Neuronal stem cell (in vitro differentiated cells): ENCODE data around the gene PNISR.

Experiments used
- DNase-seq: peaks from one replicate; pipeline ENCODE4 v3.0.0-alpha.2; 2013; ENCODE audit warnings: low spot score
- H2AFZ ChIP-seq: one replicate; pipeline ENCODE4 v1.6.1; 2013; ENCODE audit warnings: mild to moderate bottlenecking, low read length, inconsistent platforms
- H2AK5ac ChIP-seq: 2 replicates; pipeline ENCODE4 v1.6.1; 2013; ENCODE audit warnings: low read depth, mild to moderate bottlenecking, inconsistent platforms, low read length, moderate library complexity, mixed read lengths
- H2BK120ac ChIP-seq: 2 replicates; pipeline ENCODE4 v1.6.1; 2013; ENCODE audit warnings: low read depth, mild to moderate bottlenecking, inconsistent platforms, low read length, moderate library complexity, mixed read lengths
- H2BK12ac ChIP-seq: one replicate; pipeline ENCODE4 v1.6.1; 2013; ENCODE audit warnings: low read length, inconsistent platforms
- H2BK15ac ChIP-seq: 2 replicates; pipeline ENCODE4 v1.6.1; 2013; ENCODE audit warnings: mild to moderate bottlenecking, low read length, inconsistent platforms, mixed read lengths
- H2BK5ac ChIP-seq: one replicate; pipeline ENCODE4 v1.6.1; 2013; ENCODE audit warnings: inconsistent platforms, mild to moderate bottlenecking, low read length, moderate library complexity
- H3K14ac ChIP-seq: one replicate; pipeline ENCODE4 v1.6.1; 2013; ENCODE audit warnings: low read length, inconsistent platforms
- H3K18ac ChIP-seq: 2 replicates; pipeline ENCODE4 v1.6.1; 2013; ENCODE audit warnings: low read length, inconsistent platforms
- H3K23ac ChIP-seq: 2 replicates; pipeline ENCODE4 v1.6.1; 2013; ENCODE audit warnings: low read depth, mild to moderate bottlenecking, mixed read lengths, low read length, inconsistent platforms; ENCODE audit not compliant: poor library complexity
- H3K27ac ChIP-seq: replicated peaks from 3 replicates; pipeline ENCODE4 v1.5.1; 2013; ENCODE audit warnings: low read length, inconsistent platforms
- H3K27me3 ChIP-seq, 3 experiments: 2 replicates each; pipeline ENCODE4 v1.6.1; 2013; ENCODE audit warnings: low read length in 3 of 3, mild to moderate bottlenecking in 2 of 3, inconsistent platforms in 1 of 3, low read depth in 1 of 3, mixed read lengths in 1 of 3, moderate library complexity in 1 of 3; ENCODE audit not compliant: control insufficient read depth in 3 of 3, insufficient read depth in 3 of 3
- H3K36me3 ChIP-seq, 2 donors: replicated peaks in 1 of 2; 2 replicates each; pipeline ENCODE4 v1.6.1; 2013; ENCODE audit warnings: low read length in 2 of 2; ENCODE audit not compliant: control insufficient read depth in 2 of 2, insufficient read depth in 2 of 2
- H3K4ac ChIP-seq: 2 replicates; pipeline ENCODE4 v1.6.1; 2013; ENCODE audit warnings: inconsistent platforms, mild to moderate bottlenecking, low read length, moderate library complexity
- H3K4me1 ChIP-seq, 2 donors: 1 replicate in 1 of 2; 2 replicates in 1 of 2; pipeline ENCODE4 v1.6.1; 2013; ENCODE audit warnings: low read length in 2 of 2, low read depth in 1 of 2; ENCODE audit not compliant: control insufficient read depth in 2 of 2, insufficient read depth in 1 of 2
- H3K4me2 ChIP-seq: one replicate; pipeline ENCODE4 v1.6.1; 2013; ENCODE audit warnings: mild to moderate bottlenecking, low read length, inconsistent platforms; ENCODE audit not compliant: insufficient read depth, poor library complexity, severe bottlenecking
- H3K4me3 ChIP-seq, 2 donors: 2 replicates each; pipeline ENCODE4 v1.5.1; 2013; ENCODE audit warnings: low read length in 2 of 2, mild to moderate bottlenecking in 2 of 2, inconsistent platforms in 1 of 2, moderate library complexity in 1 of 2
- H3K79me1 ChIP-seq: one replicate; pipeline ENCODE4 v1.6.1; 2013; ENCODE audit warnings: low read depth, mild to moderate bottlenecking, inconsistent platforms, low read length, moderate library complexity
- H3K9ac ChIP-seq: one replicate; pipeline ENCODE4 v1.6.1; 2013; ENCODE audit warnings: mild to moderate bottlenecking, low read depth, low read length, inconsistent platforms; ENCODE audit not compliant: poor library complexity
- H3K9me3 ChIP-seq, 2 donors: replicated peaks in 1 of 2; 2 replicates each; pipeline versions ENCODE3 to v1.6.1; 2013; ENCODE audit warnings: low read length in 2 of 2, mild to moderate bottlenecking in 2 of 2, inconsistent platforms in 1 of 2, low read depth in 1 of 2, mixed read lengths in 1 of 2, moderate library complexity in 1 of 2; ENCODE audit not compliant: control insufficient read depth in 2 of 2, insufficient read depth in 1 of 2
- H4K8ac ChIP-seq: one replicate; pipeline ENCODE4 v1.6.1; 2013; ENCODE audit warnings: low read depth, mild to moderate bottlenecking, inconsistent platforms, low read length, moderate library complexity
- H4K91ac ChIP-seq: one replicate; pipeline ENCODE4 v1.6.1; 2013; ENCODE audit warnings: low read length, low read depth, mild to moderate bottlenecking, inconsistent platforms; ENCODE audit not compliant: poor library complexity
- WGBS, 2 donors: extraction: QIAGEN DNeasy Blood & Tissue Kit; methylation state at CpG; one replicate each; pipeline ENCODE4 v1.1.7; 2013; ENCODE audit warnings: missing lambda C conversion rate in 2 of 2, mixed read lengths in 1 of 2; ENCODE audit not compliant: insufficient read length in 2 of 2, insufficient replicate concordance in 1 of 2; ENCODE audit errors: extremely low coverage in 2 of 2; 5-methylcytosine and 5-hydroxymethylcytosine counted together

The PNISR gene

GRCh38 chr6:99393366-99393697 lies 31.8 kb downstream of the PNISR start:
- Histone ChIP-seq H3K23ac (no peak overlapping the region), H3K79me1 (no peaks in the 10 kb centered on the region), H3K9me3 (no peaks in the 10 kb centered on the region), H3K4me3 (peak overlapping the region; percentile 52 to 84), H3K18ac (no peak overlapping the region), H3K4ac (no peak overlapping the region), H4K91ac (no peak overlapping the region), H2BK5ac (peak overlapping the region; percentile 53), H3K36me3 (peaks cover 0 to 14% of the 10 kb centered on the region in 2 donors), H3K14ac (no peak overlapping the region), H3K9ac (peak overlapping the region; percentile 93), H2BK120ac (no peak overlapping the region), H2AK5ac (no peak overlapping the region), H2AFZ (peak overlapping the region; percentile 88), H3K27me3 (no peaks in the 10 kb centered on the region), H3K27ac (peak overlapping the region; percentile 95), H4K8ac (no peak overlapping the region), H3K4me2 (peak overlapping the region; percentile 83), H2BK15ac (no peak overlapping the region), H2BK12ac (no peak overlapping the region), H3K4me1 (no peaks in the 10 kb centered on the region)
- no peak for DNase-seq
- no CpG with 5 or more reads among the region's 2 CpGs for WGBS, 2 donors

GRCh38 chr6:99390896-99391295 lies 34.2 kb downstream of the PNISR start:
- Histone ChIP-seq H3K9ac (no peak overlapping the region), H4K8ac (no peak overlapping the region), H3K14ac (no peak overlapping the region), H2AFZ (no peak overlapping the region), H3K27ac (no peak overlapping the region), H2BK5ac (no peak overlapping the region), H3K18ac (no peak overlapping the region), H3K23ac (no peak overlapping the region), H3K9me3 (no peaks in the 10 kb centered on the region), H2AK5ac (no peak overlapping the region), H3K4ac (no peak overlapping the region), H3K4me2 (no peak overlapping the region), H2BK15ac (no peak overlapping the region), H4K91ac (no peak overlapping the region), H3K36me3 (no peaks in the 10 kb centered on the region), H2BK120ac (no peak overlapping the region), H2BK12ac (no peak overlapping the region), H3K4me1 (no peaks in the 10 kb centered on the region), H3K79me1 (no peaks in the 10 kb centered on the region), H3K4me3 (no peak overlapping the region), H3K27me3 (no peaks in the 10 kb centered on the region)
- DNase-seq, result no peak
- WGBS, 2 donors, result no CpG with 5 or more reads among the region's 3 CpGs

- no peak overlapping the region for H2BK120ac ChIP-seq
- WGBS, 2 donors, result no CpG with 5 or more reads among the region's 3 CpGs
- H2BK12ac ChIP-seq, result no peak overlapping the region
- no peak overlapping the region for H3K18ac ChIP-seq
- no peaks in the 10 kb centered on the region for H3K27me3 ChIP-seq
- no peak overlapping the region for H2AK5ac ChIP-seq
- no peak overlapping the region for H3K23ac ChIP-seq
- H3K79me1 ChIP-seq, result no peaks in the 10 kb centered on the region
- no peak overlapping the region for H2AFZ ChIP-seq
- no peak overlapping the region for H3K9ac ChIP-seq
- H3K4ac ChIP-seq, result no peak overlapping the region
- no peak overlapping the region for H2BK5ac ChIP-seq
- H3K36me3 ChIP-seq, result no peaks in the 10 kb centered on the region
- H2BK15ac ChIP-seq, result no peak overlapping the region
- H3K9me3 ChIP-seq, result no peaks in the 10 kb centered on the region
- no peaks in the 10 kb centered on the region for H3K4me1 ChIP-seq
- no peak overlapping the region for H3K4me3 ChIP-seq
- H3K27ac ChIP-seq, result no peak overlapping the region
- no peak overlapping the region for H4K8ac ChIP-seq
- no peak for DNase-seq
- H4K91ac ChIP-seq, result no peak overlapping the region
- H3K14ac ChIP-seq, result no peak overlapping the region
- H3K4me2 ChIP-seq, result no peak overlapping the region
These were observed 40.6 kb downstream of the PNISR start for GRCh38 chr6:99384507-99384906.

- H3K4me3 ChIP-seq, result no peak overlapping the region
- no peak overlapping the region for H3K4me2 ChIP-seq
- no peak overlapping the region for H3K23ac ChIP-seq
- no peaks in the 10 kb centered on the region for H3K9me3 ChIP-seq
- no peaks in the 10 kb centered on the region for H3K36me3 ChIP-seq
- no peak overlapping the region for H2AK5ac ChIP-seq
- peak overlapping the region; percentile 51 for H2AFZ ChIP-seq
- no peak overlapping the region for H4K8ac ChIP-seq
- H3K27ac ChIP-seq, result no peak overlapping the region
- H3K9ac ChIP-seq, result no peak overlapping the region
- no peak for DNase-seq
- H3K4me1 ChIP-seq, result no peaks in the 10 kb centered on the region
- no peak overlapping the region for H4K91ac ChIP-seq
- H2BK120ac ChIP-seq, result no peak overlapping the region
- H2BK5ac ChIP-seq, result no peak overlapping the region
- no peaks in the 10 kb centered on the region for H3K27me3 ChIP-seq
- no peak overlapping the region for H3K4ac ChIP-seq
- H2BK15ac ChIP-seq, result no peak overlapping the region
- no peak overlapping the region for H3K14ac ChIP-seq
- H3K18ac ChIP-seq, result no peak overlapping the region
- no peaks in the 10 kb centered on the region for H3K79me1 ChIP-seq
- no peak overlapping the region for H2BK12ac ChIP-seq
These were observed 46.5 kb downstream of the PNISR start for GRCh38 chr6:99378636-99379035.
